Fibroblast of lung (primary cell): ENCODE data around the gene N4BP2L2. TPM values are rescaled to one million over a fixed set of nuclear protein-coding genes. Genes with fewer than 3 reads are reported as not detected.
"Not testable (repeated sequence)": the region's sequence is repeated elsewhere in the genome, so short reads cannot be mapped to it uniquely, and the experiment has no call there.

Source experiments
- DNase-seq, 2 donors: peaks; one replicate each; pipeline versions ENCODE4 v3.0.0 to v3.0.0-alpha.2; 2010; ENCODE audit warnings: low read depth in 2 of 2
- H2AFZ ChIP-seq: 2 replicates; pipeline ENCODE4 v1.5.1; 2012; ENCODE audit warnings: low read length, control low read depth, inconsistent platforms
- H3K27ac ChIP-seq: 2 replicates; pipeline ENCODE4 v1.5.1; 2011; ENCODE audit warnings: low read length, control low read depth; ENCODE audit not compliant: insufficient read depth
- H3K27me3 ChIP-seq: 2 replicates; pipeline ENCODE4 v1.5.1; 2011; ENCODE audit warnings: mild to moderate bottlenecking, low read length; ENCODE audit not compliant: control insufficient read depth, insufficient read depth
- H3K36me3 ChIP-seq: 2 replicates; pipeline ENCODE4 v1.5.1; 2011; ENCODE audit warnings: low read length; ENCODE audit not compliant: control insufficient read depth, insufficient read depth
- H3K4me1 ChIP-seq: 2 replicates; pipeline ENCODE4 v1.5.1; 2011; ENCODE audit warnings: low read length; ENCODE audit not compliant: control insufficient read depth, insufficient read depth; ENCODE audit errors: extremely low read depth
- H3K4me2 ChIP-seq: 2 replicates; pipeline ENCODE4 v1.5.1; 2011; ENCODE audit warnings: low read length, control low read depth; ENCODE audit not compliant: insufficient read depth; ENCODE audit errors: extremely low read depth
- H3K4me3 ChIP-seq, 4 experiments: fragments of 200-600 bp in 1 of 4; sonication (generic) in 1 of 4; replicated peaks in 1 of 4; 2 replicates each; pipeline ENCODE4 v1.5.1; 2011 to 2016; ENCODE audit warnings: low read length in 4 of 4, low read depth in 3 of 4, mild to moderate bottlenecking in 3 of 4, control low read depth in 2 of 4, inconsistent platforms in 1 of 4, mixed read lengths in 1 of 4; ENCODE audit not compliant: insufficient read depth in 1 of 4; ENCODE audit errors: control extremely low read depth in 1 of 4
- H3K79me2 ChIP-seq: 2 replicates; pipeline ENCODE4 v1.5.1; 2012; ENCODE audit warnings: mild to moderate bottlenecking, low read length, inconsistent platforms; ENCODE audit not compliant: control insufficient read depth, insufficient read depth
- H3K9ac ChIP-seq: 2 replicates; pipeline ENCODE4 v1.5.1; 2011; ENCODE audit warnings: mild to moderate bottlenecking, low read length, control low read depth; ENCODE audit not compliant: insufficient read depth
- H3K9me3 ChIP-seq: 2 replicates; pipeline ENCODE4 v1.5.1; 2012; ENCODE audit warnings: low read depth, low read length; ENCODE audit not compliant: control insufficient read depth, insufficient read depth
- H4K20me1 ChIP-seq: 2 replicates; pipeline ENCODE4 v1.5.1; 2011; ENCODE audit warnings: low read length; ENCODE audit not compliant: control insufficient read depth, insufficient read depth; ENCODE audit errors: extremely low read depth
- EZH2 ChIP-seq: IDR thresholded peaks from 2 replicates; pipeline ENCODE4 v1.5.1; 2012; ENCODE audit warnings: low read length, control low read depth, mild to moderate bottlenecking; ENCODE audit errors: missing control alignments
- polyA plus RNA-seq, 2 donors: library from polyadenylated mRNA; depleted of rRNA in 1 of 2; stranded (reverse) in 1 of 2; unstranded in 1 of 2; fragments of >200 nt; gene quantifications; 2 replicates each; pipeline ENCODE4 v1.2.1, GENCODE V29; 2011 to 2012; ENCODE audit warnings: missing spikeins in 1 of 2
- total RNA-seq: library from RNA; depleted of rRNA; stranded (reverse); fragments of >200 nt; gene quantifications from 2 replicates; pipeline ENCODE4 v1.2.1, GENCODE V29; 2014
- TF ChIP-seq, protein P1 (sequence below), 2 donors: IDR thresholded peaks in 1 of 2; conservative IDR thresholded peaks in 1 of 2; 1 replicate in 1 of 2; 2 replicates in 1 of 2; pipeline ENCODE4 v1.5.1; 2011 to 2012; ENCODE audit warnings: low read length in 2 of 2, control low read depth in 1 of 2, inconsistent platforms in 1 of 2, low read depth in 1 of 2, mild to moderate bottlenecking in 1 of 2

The N4BP2L2 gene
- total and polyA plus RNA-seq, 2 donors (not counting 1 experiment from before 2014, with no cell fraction given) = 62.4 to 139 TPM

DNA sequence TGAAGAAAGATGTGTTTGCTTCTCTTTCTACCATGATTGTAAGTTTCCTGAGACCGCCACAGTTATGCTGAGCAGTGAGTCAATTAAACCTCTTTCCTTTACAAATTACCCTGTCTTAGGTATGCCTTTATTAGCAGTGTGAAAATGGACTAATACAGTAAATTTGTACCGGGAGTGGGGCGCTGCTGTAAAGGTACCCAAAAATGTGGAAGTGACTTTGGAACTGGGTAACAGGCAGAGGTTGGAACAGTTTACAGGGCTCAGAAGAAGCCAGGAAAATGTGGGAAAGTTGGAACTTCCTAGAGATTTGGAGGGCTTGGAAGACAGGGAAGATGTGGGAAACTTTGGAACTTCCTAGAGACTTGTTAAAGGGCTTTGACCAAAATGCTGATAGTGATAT lies 38.4 kb upstream of the N4BP2L2 start:
- Histone ChIP-seq H3K9ac (no peak overlapping the region), H3K4me3 (no peak overlapping the region), H3K27ac (no peak overlapping the region), H3K4me1 (no peaks in the 10 kb centered on the region), H2AFZ (no peak overlapping the region), H3K27me3 (no peaks in the 10 kb centered on the region), H3K79me2 (no peaks in the 10 kb centered on the region), H3K36me3 (no peaks in the 10 kb centered on the region), H3K9me3 (no peaks in the 10 kb centered on the region), H4K20me1 (no peaks in the 10 kb centered on the region), H3K4me2 (no peak overlapping the region)
- TF ChIP-seq EZH2 = no peak
- TF ChIP-seq, protein P1, sequence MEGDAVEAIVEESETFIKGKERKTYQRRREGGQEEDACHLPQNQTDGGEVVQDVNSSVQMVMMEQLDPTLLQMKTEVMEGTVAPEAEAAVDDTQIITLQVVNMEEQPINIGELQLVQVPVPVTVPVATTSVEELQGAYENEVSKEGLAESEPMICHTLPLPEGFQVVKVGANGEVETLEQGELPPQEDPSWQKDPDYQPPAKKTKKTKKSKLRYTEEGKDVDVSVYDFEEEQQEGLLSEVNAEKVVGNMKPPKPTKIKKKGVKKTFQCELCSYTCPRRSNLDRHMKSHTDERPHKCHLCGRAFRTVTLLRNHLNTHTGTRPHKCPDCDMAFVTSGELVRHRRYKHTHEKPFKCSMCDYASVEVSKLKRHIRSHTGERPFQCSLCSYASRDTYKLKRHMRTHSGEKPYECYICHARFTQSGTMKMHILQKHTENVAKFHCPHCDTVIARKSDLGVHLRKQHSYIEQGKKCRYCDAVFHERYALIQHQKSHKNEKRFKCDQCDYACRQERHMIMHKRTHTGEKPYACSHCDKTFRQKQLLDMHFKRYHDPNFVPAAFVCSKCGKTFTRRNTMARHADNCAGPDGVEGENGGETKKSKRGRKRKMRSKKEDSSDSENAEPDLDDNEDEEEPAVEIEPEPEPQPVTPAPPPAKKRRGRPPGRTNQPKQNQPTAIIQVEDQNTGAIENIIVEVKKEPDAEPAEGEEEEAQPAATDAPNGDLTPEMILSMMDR (conservative IDR thresholded peaks at IDR 0.05 in 1 of 2, IDR thresholded peaks at IDR 0.05 in 1 of 2; ENCODE audit: low read depth in 1 of 2, low read length in 2 of 2) = no peak
- DNase-seq = no peak

DNA sequence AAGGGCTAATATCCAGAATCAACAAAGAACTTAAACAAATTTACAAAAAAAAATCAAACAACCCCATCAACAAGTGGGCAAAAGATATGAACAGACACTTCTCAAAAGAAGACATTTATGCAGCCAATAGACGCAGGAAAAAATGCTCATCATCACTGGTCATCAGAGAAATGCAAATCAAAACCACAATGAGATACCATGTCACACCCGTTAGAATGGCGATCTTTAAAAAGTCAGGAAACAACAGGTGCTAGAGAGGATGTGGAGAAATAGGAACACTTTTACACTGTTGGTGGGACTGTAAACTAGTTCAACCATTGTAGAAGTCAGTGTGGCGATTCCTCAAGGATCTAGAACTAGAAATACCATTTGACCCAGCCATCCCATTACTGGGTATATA lies 37.1 kb upstream of the N4BP2L2 start:
- not testable (repeated sequence) for H3K36me3 ChIP-seq, H3K9ac ChIP-seq, H3K4me2 ChIP-seq, H3K79me2 ChIP-seq, H2AFZ ChIP-seq, H4K20me1 ChIP-seq, DNase-seq, H3K27ac ChIP-seq, H3K27me3 ChIP-seq, H3K4me3 ChIP-seq, H3K9me3 ChIP-seq, H3K4me1 ChIP-seq

DNA sequence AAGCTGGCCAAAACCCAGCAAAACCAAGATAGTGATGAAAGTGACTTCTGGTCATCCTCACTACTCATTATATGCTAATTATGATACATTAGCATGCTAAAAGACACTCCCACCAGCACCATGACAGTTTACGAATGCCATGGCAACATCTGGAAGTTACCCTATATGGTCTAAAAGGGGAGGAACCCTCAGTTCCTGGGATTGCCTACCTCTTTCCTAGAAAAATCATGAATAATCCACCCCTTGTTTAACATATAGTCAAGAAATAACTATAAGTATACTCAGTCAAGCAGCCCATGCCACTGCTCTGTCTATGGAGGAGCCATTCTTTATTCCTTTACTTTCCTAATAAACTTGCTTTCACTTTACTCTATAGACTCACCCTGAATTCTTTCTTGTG lies 22.2 kb upstream of the N4BP2L2 start:
- H3K4me2 ChIP-seq, DNase-seq, H3K27me3 ChIP-seq, H3K79me2 ChIP-seq, H3K9me3 ChIP-seq, H4K20me1 ChIP-seq, H3K27ac ChIP-seq, H3K9ac ChIP-seq, H2AFZ ChIP-seq, H3K36me3 ChIP-seq, H3K4me3 ChIP-seq, H3K4me1 ChIP-seq: not testable (repeated sequence)

DNA sequence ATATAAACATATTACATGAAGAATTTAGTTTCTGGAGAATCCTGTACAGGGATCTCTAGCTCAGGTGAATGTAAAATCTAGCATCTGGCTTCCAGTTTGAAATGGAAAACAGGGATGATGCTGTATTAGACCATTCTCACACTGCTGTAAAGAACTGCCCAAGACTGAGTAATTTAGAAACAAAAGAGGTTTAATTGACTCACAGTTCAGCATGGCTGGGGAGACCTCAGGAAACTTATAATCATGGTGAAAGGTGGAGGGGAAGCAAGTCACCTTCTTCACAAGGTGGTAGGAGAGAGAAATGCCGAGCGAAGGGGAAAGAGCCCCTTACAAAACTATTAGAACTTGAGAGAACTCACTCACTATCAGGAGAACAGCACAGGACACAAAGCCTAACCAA lies 17.0 kb upstream of the N4BP2L2 start:
- Histone ChIP-seq H4K20me1 (no peaks in the 10 kb centered on the region), H3K4me1 (no peaks in the 10 kb centered on the region), H3K36me3 (no peaks in the 10 kb centered on the region), H3K27me3 (no peaks in the 10 kb centered on the region), H3K4me2 (no peak overlapping the region), H3K27ac (no peak overlapping the region), H3K79me2 (no peaks in the 10 kb centered on the region), H2AFZ (no peak overlapping the region), H3K4me3 (no peak overlapping the region), H3K9me3 (no peaks in the 10 kb centered on the region), H3K9ac (no peak overlapping the region)
- TF ChIP-seq EZH2 = no peak
- TF ChIP-seq, protein P1 (conservative IDR thresholded peaks at IDR 0.05 in 1 of 2, IDR thresholded peaks at IDR 0.05 in 1 of 2; ENCODE audit: low read depth in 1 of 2, low read length in 2 of 2) = no peak
- no peak for DNase-seq
